NCI-H345 treated with DMSO at 0.1 percent for 48 hours (cell line): ENCODE results near the gene NME4.
A peak's percentile ranks its signal among the peaks of the same experiment; 100 is the strongest.

Experiments
- DNase-seq: peaks from one replicate; lab custom pipeline; 2025; ENCODE audit not compliant: unreplicated experiment; lab: John Stamatoyannopoulos, UW

NME4 gene

DNA sequence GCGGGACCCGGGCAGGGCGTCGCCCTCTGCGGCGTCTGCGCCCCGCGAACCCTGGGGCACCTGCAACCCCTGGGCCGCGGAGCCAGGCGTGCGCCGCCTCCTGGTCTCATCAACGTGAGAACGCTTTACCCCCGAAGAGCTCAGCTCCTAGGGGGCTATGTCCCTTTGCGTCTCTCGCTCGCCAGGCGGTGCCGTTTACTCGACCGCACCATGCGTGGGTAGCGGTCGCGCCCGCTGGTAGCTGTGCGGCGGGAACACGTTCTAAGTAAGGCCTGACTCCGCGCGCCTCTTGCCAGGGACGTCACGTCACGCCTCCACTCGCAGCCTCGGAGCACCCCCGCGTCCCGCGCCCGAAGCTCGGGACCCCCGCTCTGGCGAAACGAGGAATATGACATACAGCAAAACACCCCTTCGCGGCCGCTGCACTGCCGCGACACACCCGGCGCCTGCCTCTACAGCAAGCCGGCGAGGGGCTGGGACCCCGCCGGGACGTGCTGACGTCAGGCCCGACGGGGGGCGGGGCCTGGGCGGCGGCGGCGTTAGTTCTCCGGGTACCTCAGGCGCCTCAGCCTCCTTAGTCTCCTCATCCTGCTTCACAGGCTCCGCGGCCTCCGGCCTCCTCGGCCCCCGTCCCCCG is 28.2 kb downstream of the NME4 start, which contains the start of gene RAB11FIP3:
Gene RAB11FIP3 (plus strand): TSS at position 568 of the 637 bp plus-strand sequence. CDS start 358 bp downstream, outside the sequence.
- DNase-seq, result peak; percentile 69

DNA sequence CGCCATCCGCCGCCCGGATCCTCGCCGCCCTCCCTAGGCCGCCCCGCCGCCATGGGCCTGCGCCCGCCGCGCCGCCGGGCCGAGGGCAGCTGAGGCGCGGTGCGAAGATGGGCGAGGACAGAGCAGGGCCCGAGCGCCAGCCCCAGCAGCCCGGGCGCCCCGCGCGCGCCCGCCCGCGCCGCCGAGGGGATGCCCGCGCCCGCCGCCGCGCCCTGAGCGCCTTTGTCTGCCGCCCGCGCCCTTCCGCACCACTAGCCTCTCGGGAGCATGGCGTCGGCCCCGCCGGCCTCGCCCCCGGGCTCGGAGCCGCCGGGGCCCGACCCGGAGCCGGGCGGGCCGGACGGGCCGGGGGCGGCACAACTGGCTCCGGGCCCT is 28.7 kb downstream of the NME4 start:
- no peak for DNase-seq

DNA sequence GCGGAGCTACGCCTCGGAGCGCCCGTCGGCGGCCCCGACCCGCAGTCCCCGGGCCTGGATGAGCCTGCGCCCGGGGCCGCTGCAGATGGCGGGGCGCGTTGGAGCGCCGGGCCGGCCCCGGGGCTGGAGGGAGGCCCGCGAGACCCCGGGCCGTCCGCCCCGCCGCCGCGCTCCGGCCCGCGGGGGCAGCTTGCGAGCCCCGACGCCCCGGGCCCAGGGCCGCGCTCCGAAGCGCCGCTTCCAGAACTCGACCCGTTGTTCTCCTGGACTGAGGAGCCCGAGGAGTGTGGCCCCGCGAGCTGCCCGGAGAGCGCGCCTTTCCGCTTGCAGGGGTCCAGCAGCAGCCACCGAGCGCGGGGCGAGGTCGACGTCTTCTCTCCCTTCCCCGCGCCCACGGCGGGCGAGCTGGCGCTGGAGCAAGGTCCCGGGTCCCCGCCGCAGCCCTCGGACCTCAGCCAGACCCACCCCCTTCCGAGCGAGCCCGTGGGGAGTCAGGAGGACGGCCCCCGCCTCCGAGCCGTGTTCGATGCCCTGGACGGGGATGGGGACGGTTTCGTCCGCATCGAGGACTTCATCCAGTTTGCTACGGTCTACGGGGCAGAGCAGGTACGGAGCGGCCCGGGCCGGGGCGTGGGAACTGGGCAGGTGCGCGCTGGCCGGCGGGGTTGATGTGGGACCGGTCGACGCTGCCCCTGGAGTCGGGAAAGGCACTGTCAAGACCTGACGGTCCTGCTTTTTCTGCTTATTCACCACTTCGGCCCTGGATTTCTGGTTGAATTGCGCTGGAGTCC is 29.3 kb downstream of the NME4 start:
- no peak for DNase-seq

DNA sequence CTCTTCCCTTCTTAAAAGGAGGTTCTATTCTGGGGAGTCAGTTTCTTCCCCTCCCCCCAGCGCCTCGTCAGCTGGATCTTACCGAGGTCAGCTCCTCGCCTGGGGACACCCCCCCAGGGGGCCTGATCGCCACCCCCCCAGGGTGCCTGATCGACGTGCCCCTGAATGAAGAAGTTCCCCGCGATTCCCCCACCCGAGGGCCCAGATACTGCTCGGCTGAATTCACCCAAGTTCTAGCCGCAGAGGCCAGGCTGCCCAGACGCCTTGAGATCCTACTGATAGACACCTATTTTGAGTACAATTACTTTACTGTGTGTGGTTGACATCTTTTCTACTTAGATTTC is 29.9 kb downstream of the NME4 start:
- DNase-seq, result no peak

DNA sequence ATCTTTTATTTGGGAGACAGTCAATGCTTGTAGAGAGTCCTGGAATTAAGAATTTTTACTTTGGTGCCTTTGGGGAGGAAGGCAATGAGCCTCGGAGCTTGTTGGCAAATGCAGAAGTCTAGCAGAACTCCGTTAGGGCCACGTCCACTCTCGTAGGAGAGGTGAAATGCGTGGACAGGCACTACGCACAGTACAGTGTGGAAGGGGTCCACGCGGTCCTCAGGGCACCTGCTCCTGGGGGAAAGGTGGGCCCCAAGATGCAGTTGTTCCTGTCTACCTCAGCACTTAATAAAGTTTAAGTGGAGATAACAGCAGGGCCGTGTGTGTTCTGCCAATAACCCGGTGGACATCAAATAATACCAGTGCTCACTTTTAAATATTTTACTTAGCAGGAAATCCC is 30.3 kb downstream of the NME4 start:
- no peak for DNase-seq

DNA sequence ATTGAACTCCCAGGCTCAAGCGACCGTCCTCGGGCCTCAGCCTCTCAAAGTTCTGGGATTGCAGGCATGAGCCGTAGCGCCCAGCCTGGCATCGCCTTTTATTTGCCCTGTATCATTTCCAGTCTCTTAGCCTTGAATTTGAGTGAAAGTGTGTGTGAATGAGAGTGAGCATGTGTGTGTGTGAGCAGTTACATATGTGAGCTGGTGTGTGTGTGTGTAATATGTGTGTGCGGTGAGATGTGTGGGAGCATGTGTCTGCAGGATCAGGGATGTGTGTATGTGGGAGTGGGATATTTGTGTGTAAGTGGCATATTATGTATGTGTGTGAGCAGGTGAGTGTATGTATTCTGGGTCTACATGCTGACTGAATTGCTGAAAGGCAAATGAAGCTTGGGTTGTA is 33.9 kb downstream of the NME4 start:
- DNase-seq, result no peak

DNA sequence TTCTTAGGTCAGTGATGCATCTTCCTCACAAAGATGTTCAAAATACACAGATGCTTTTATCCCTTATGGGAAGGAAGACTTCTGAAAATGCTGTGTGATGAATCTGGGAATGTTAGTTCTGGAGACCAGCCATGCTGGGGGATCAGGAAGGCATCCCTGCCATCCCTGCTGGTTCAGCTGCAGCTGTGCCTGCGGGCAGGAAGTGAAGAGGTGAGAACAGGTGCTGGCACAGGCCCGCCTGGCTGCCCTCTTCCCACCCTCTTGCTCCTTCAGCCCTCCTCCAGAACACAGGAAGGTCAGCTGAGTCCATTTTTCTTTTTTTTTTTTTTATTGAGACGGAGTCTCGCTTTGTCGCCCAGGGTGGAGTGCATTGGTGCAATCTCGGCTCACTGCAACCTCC is 43.6 kb downstream of the NME4 start:
- DNase-seq, result no peak

DNA sequence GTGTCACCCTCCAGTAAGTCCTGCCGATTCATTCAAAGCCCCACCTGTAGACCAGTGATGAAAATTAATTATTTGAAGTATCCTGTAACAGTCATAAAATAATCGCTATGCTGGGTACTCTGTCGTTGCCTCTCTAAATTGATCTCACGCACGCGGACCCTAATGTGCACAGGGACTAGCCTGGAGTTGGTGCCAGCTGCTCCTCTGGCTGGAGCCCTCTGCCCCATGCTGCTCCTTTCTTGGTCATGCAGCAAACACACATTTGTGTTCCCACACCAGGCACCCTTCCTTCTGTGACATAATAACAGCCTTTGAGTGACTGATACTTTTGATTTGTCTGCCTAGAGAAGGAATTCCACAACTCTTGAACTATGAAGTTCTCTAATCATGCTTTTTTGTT is 44.4 kb downstream of the NME4 start:
- DNase-seq, result no peak

DNA sequence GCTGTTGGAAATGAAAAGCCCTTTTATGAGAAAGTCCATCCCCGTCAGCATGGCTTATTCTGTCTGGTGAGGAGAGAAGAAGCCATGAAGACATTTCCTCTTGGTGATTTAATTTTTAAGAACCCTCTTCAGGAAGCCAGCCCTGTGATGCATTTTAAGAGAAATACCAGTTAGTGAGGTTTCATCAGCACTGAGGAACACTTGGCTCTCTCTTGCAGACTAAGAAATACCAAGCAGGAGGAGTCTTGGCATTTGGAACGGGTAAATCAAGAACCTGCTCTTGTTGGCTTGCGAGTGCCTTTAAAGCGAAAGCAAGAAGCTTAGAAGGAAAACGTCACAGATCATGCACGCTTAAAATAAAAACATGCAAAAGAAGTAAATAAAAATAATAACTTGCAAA is 46.0 kb downstream of the NME4 start:
- no peak for DNase-seq

DNA sequence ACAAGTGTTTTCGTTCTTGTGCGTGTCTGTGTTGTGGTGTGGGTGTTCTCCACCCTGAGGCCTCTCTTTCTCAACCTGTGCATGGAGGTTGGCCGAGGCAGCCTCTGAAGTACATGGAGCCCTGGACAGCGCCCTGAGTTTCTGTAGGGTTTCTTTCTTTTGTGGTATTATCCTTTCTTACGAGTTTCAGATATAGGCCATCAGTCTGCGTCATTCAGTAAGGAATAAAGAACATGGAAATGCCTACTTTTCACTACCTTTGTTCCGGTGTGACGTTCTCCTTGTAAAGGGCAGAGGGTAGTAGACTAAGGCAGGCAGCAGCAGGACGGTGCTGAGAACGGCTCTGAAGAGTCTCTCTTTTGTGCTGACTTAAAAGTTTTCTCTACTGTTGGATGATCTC is 47.0 kb downstream of the NME4 start:
- DNase-seq, result no peak

DNA sequence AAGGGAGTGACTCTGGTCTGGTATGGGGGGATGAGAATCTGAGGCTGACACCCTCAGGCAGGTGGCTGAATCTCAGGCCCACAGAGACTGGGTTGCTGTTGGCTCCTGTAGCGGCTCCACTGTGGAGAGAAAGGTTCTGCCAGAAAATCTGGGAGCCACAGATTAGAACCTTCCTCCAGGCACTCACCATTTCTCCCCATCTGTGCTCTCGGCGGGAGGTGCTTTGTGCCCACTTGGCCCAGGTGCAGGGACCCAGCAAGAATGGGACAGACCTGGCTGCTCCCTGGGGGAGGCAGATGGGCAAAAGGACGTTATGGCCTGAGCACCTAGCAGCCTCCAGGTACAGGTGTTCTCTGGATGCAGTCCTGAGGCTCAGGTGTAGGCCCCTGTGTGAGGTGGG is 48.6 kb downstream of the NME4 start:
- DNase-seq, result no peak
